SH-SY5Y (cell line): Measurements from ENCODE around the gene TRIM66.

Experiments used
- GATA2 ChIP-seq: IDR thresholded peaks from 2 replicates; pipeline ENCODE4 v1.6.1; 2011; ENCODE audit warnings: mild to moderate bottlenecking, low read depth, low read length
- GATA3 ChIP-seq: IDR thresholded peaks from 2 replicates; pipeline ENCODE4 v1.6.1; 2011; ENCODE audit warnings: low read depth, mild to moderate bottlenecking, low read length, moderate library complexity

GRCh38 chr11:8577791-8578581 is 104.5 kb downstream of the TRIM66 start:
- no peak for TF ChIP-seq GATA2
- no peak for TF ChIP-seq GATA3
